GM12891 (cell line): ENCODE results near the gene LRMDA.

ENCODE experiments used
- DNase-seq: peaks from one replicate; pipeline ENCODE4 v3.0.0; 2011; ENCODE audit warnings: low spot score; ENCODE audit not compliant: insufficient read length
- FAIRE-seq: peaks from 2 replicates; lab custom pipeline; 2011; peaks lifted over from hg19 to GRCh38; lab: Jason Lieb, UNC
- PAX5 ChIP-seq: IDR thresholded peaks from 2 replicates; pipeline ENCODE4 v1.6.1; 2011; ENCODE audit warnings: low read length, moderate library complexity, mild to moderate bottlenecking; ENCODE audit not compliant: insufficient read depth, severe bottlenecking
- POLR2A ChIP-seq: IDR thresholded peaks from 2 replicates; pipeline ENCODE4 v1.6.1; 2011; ENCODE audit warnings: low read depth, low read length, control low read depth
- POLR2AphosphoS5 ChIP-seq: IDR thresholded peaks from 2 replicates; pipeline ENCODE4 v1.6.1; 2011; ENCODE audit warnings: low read depth, low read length, control low read depth
- POU2F2 ChIP-seq: IDR thresholded peaks from 2 replicates; pipeline ENCODE4 v1.6.1; 2011; ENCODE audit warnings: low read depth, mild to moderate bottlenecking, control low read depth, low read length, moderate library complexity
- SPI1 ChIP-seq: IDR thresholded peaks from 2 replicates; pipeline ENCODE4 v1.6.1; 2011; ENCODE audit warnings: low read depth, low read length, control low read depth
- TAF1 ChIP-seq: IDR thresholded peaks from 2 replicates; pipeline ENCODE4 v1.6.1; 2011; ENCODE audit warnings: low read depth, low read length, control low read depth

The LRMDA gene

GRCh38 chr10:76324283-76324682, 892.9 kb downstream of the LRMDA start:
- FAIRE-seq (no peak), DNase-seq (no peak)
- TF ChIP-seq POLR2A: no peak
- no peak for TF ChIP-seq POLR2AphosphoS5
- TF ChIP-seq SPI1: no peak
- no peak for TF ChIP-seq POU2F2
- TF ChIP-seq PAX5: no peak
- TF ChIP-seq TAF1: no peak

GRCh38 chr10:76327441-76327840, 896.0 kb downstream of the LRMDA start:
- DNase-seq (no peak), FAIRE-seq (no peak)
- TF ChIP-seq PAX5 (no peak), POU2F2 (no peak), TAF1 (no peak), SPI1 (no peak), POLR2A (no peak), POLR2AphosphoS5 (no peak)

GRCh38 chr10:76328348-76328747, 896.9 kb downstream of the LRMDA start:
- no peak for DNase-seq
- no peak for TF ChIP-seq SPI1
- TF ChIP-seq POLR2A: no peak
- TF ChIP-seq POU2F2: no peak
- TF ChIP-seq POLR2AphosphoS5: no peak
- TF ChIP-seq TAF1: no peak
- no peak for TF ChIP-seq PAX5
- no peak for FAIRE-seq

GRCh38 chr10:76329891-76330575, 898.6 kb downstream of the LRMDA start:
- no peak for DNase-seq
- TF ChIP-seq POLR2AphosphoS5 (no peak), SPI1 (no peak), TAF1 (no peak), PAX5 (no peak), POU2F2 (no peak), POLR2A (no peak)
- no peak for FAIRE-seq

- no peak for DNase-seq
- TF ChIP-seq POLR2A: no peak
- no peak for TF ChIP-seq POLR2AphosphoS5
- TF ChIP-seq SPI1: no peak
- TF ChIP-seq TAF1: no peak
- no peak for TF ChIP-seq POU2F2
- no peak for TF ChIP-seq PAX5
- FAIRE-seq: no peak
Observed at GRCh38 chr10:76331742-76332141, 900.3 kb downstream of the LRMDA start.

GRCh38 chr10:76333326-76333725, 901.9 kb downstream of the LRMDA start:
- no peak for TF ChIP-seq TAF1
- no peak for TF ChIP-seq SPI1
- TF ChIP-seq POLR2A: no peak
- TF ChIP-seq POLR2AphosphoS5: no peak
- no peak for TF ChIP-seq PAX5
- no peak for TF ChIP-seq POU2F2
- no peak for DNase-seq
- FAIRE-seq: no peak

GRCh38 chr10:76333796-76334195, 902.4 kb downstream of the LRMDA start:
- FAIRE-seq: no peak
- TF ChIP-seq POLR2AphosphoS5 (no peak), SPI1 (no peak), POU2F2 (no peak), TAF1 (no peak), POLR2A (no peak)

GRCh38 chr10:76334255-76334654, 902.8 kb downstream of the LRMDA start:
- TF ChIP-seq TAF1 (no peak), PAX5 (no peak), POLR2AphosphoS5 (no peak), POU2F2 (no peak), SPI1 (no peak), POLR2A (no peak)
- FAIRE-seq: no peak
- no peak for DNase-seq

More at GRCh38 chr10:76333796-76334195, 902.4 kb downstream of the LRMDA start:
- DNase-seq: no peak

- TF ChIP-seq POLR2AphosphoS5 (no peak), TAF1 (no peak), PAX5 (no peak), POU2F2 (no peak), POLR2A (no peak), SPI1 (no peak)
- FAIRE-seq (no peak), DNase-seq (no peak)
Observed at GRCh38 chr10:76336213-76336963, 905.0 kb downstream of the LRMDA start.

GRCh38 chr10:76337641-76338040, 906.2 kb downstream of the LRMDA start:
- FAIRE-seq (no peak), DNase-seq (no peak)
- no peak for TF ChIP-seq TAF1
- TF ChIP-seq SPI1: no peak
- TF ChIP-seq POLR2AphosphoS5: no peak
- TF ChIP-seq POU2F2: no peak
- TF ChIP-seq POLR2A: no peak
- no peak for TF ChIP-seq PAX5
